Neutrophil (primary cell): ENCODE results near the gene MSANTD2.

ENCODE experiments used
- H3K27ac ChIP-seq: fragments of 200-600 bp; sonication (generic); 2 replicates; pipeline ENCODE4 v1.5.1; 2016; ENCODE audit warnings: mild to moderate bottlenecking, moderate library complexity
- H3K27me3 ChIP-seq: fragments of 200-600 bp; sonication (generic); 2 replicates; pipeline ENCODE4 v1.6.0; 2016; ENCODE audit warnings: mild to moderate bottlenecking
- H3K36me3 ChIP-seq: fragments of 200-600 bp; sonication (generic); 2 replicates; pipeline ENCODE4 v1.5.1; 2017
- H3K4me1 ChIP-seq, 2 experiments: fragments of 200-600 bp in 1 of 2; sonication (generic) in 1 of 2; 1 replicate in 1 of 2; 2 replicates in 1 of 2; pipeline versions ENCODE4 v1.5.1 to v1.6.1; 2013 to 2016; ENCODE audit warnings: low read depth in 1 of 2, low read length in 1 of 2, mild to moderate bottlenecking in 1 of 2, moderate library complexity in 1 of 2; ENCODE audit not compliant: control insufficient read depth in 1 of 2, insufficient read depth in 1 of 2
- H3K4me3 ChIP-seq, 2 experiments: fragments of 200-600 bp in 1 of 2; sonication (generic) in 1 of 2; 1 replicate in 1 of 2; 2 replicates in 1 of 2; pipeline ENCODE4 v1.5.1; 2013 to 2016; ENCODE audit warnings: low read depth in 1 of 2, low read length in 1 of 2, mild to moderate bottlenecking in 1 of 2, moderate library complexity in 1 of 2
- H3K9me3 ChIP-seq: fragments of 200-600 bp; sonication (generic); 2 replicates; pipeline ENCODE4 v1.5.1; 2016
- CTCF ChIP-seq: fragments of 200-600 bp; sonication (generic); IDR thresholded peaks from 2 replicates; pipeline ENCODE4 v1.5.1; 2016; ENCODE audit warnings: antibody characterized with exemption

MSANTD2 gene

GRCh38 chr11:124800226-124800929 lies at the start of gene MSANTD2:
Gene MSANTD2 (minus strand): TSS chr11:124800406. CDS start chr11:124800380, 26 bp downstream.
- TF ChIP-seq CTCF, result no peak
- H3K4me3 ChIP-seq, result peak within 1 kb of the TSS; percentile 81 to 94
- H3K36me3 ChIP-seq, result no peaks in the 10 kb centered on the region
- peaks cover 16 to 17% of the 10 kb centered on the region in 2 experiments for H3K4me1 ChIP-seq
- peak within 1 kb of the TSS; percentile 56 for H3K27ac ChIP-seq
- H3K27me3 ChIP-seq, result peaks cover 91% of the 10 kb centered on the region
- no peaks in the 10 kb centered on the region for H3K9me3 ChIP-seq

GRCh38 chr11:124846070-124846673 lies 46.0 kb upstream of the MSANTD2 start:
- H3K9me3 ChIP-seq, result no peaks in the 10 kb centered on the region
- H3K4me1 ChIP-seq, result no peaks in the 10 kb centered on the region
- no peaks in the 10 kb centered on the region for H3K36me3 ChIP-seq
- H3K27me3 ChIP-seq, result peaks cover 100% of the 10 kb centered on the region
- no peak overlapping the region for H3K27ac ChIP-seq
- no peak for TF ChIP-seq CTCF
- no peak overlapping the region for H3K4me3 ChIP-seq

- Histone ChIP-seq H3K9me3 (no peaks in the 10 kb centered on the region), H3K4me3 (no peak overlapping the region), H3K4me1 (no peaks in the 10 kb centered on the region), H3K36me3 (no peaks in the 10 kb centered on the region), H3K27me3 (peaks cover 100% of the 10 kb centered on the region), H3K27ac (no peak overlapping the region)
- no peak for TF ChIP-seq CTCF
Measured at GRCh38 chr11:124844664-124845079, 44.5 kb upstream of the MSANTD2 start.

- H3K27ac ChIP-seq, result no peak overlapping the region
- no peak for TF ChIP-seq CTCF
- no peaks in the 10 kb centered on the region for H3K36me3 ChIP-seq
- no peaks in the 10 kb centered on the region for H3K4me1 ChIP-seq
- peaks cover 100% of the 10 kb centered on the region for H3K27me3 ChIP-seq
- no peak overlapping the region for H3K4me3 ChIP-seq
- H3K9me3 ChIP-seq, result no peaks in the 10 kb centered on the region
Measured at GRCh38 chr11:124843616-124843910, 43.4 kb upstream of the MSANTD2 start.

GRCh38 chr11:124842305-124842704 lies 42.1 kb upstream of the MSANTD2 start:
- H3K36me3 ChIP-seq, result no peaks in the 10 kb centered on the region
- H3K4me1 ChIP-seq, result no peaks in the 10 kb centered on the region
- H3K27ac ChIP-seq, result no peak overlapping the region
- no peak overlapping the region for H3K4me3 ChIP-seq
- no peaks in the 10 kb centered on the region for H3K9me3 ChIP-seq
- H3K27me3 ChIP-seq, result peaks cover 100% of the 10 kb centered on the region
- TF ChIP-seq CTCF, result no peak
